Central memory CD8-positive, alpha-beta T cell (primary cell): ENCODE measurements around the gene DTNA.
"Not testable (repeated sequence)": the region's sequence is repeated elsewhere in the genome, so short reads cannot be mapped to it uniquely, and the experiment has no call there.

Experiments
- ATAC-seq: fragments of 150-1000 bp; cut with Tn5 transposase; replicated peaks from 2 replicates; pipeline ENCODE4 v1.10.0; 2022; ENCODE audit warnings: mild to moderate bottlenecking, moderate FRiP score, moderate number of reproducible peaks; ENCODE audit not compliant: poor library complexity, severe bottlenecking; ENCODE audit errors: extremely low read depth
- DNase-seq, 2 donors: peaks; one replicate each; pipeline ENCODE4 v3.0.0; 2021; ENCODE audit warnings: low spot score in 2 of 2
- H3K27ac Mint-ChIP-seq: one replicate; pipeline ENCODE4 v1.8.0; 2022; ENCODE audit warnings: low read depth, mild to moderate bottlenecking, moderate library complexity, mixed read lengths
- H3K27me3 Mint-ChIP-seq: one replicate; pipeline ENCODE4 v1.8.0; 2022; ENCODE audit warnings: mixed read lengths
- H3K36me3 Mint-ChIP-seq: one replicate; pipeline ENCODE4 v1.8.0; 2022; ENCODE audit warnings: mild to moderate bottlenecking, moderate library complexity, mixed read lengths; ENCODE audit not compliant: insufficient read depth
- H3K4me1 Mint-ChIP-seq: one replicate; pipeline ENCODE4 v1.8.0; 2022; ENCODE audit warnings: mixed read lengths
- H3K4me3 Mint-ChIP-seq: one replicate; pipeline ENCODE4 v1.8.0; 2022; ENCODE audit warnings: mild to moderate bottlenecking, moderate library complexity, mixed read lengths
- H3K9me3 Mint-ChIP-seq: one replicate; pipeline ENCODE4 v1.8.0; 2022; ENCODE audit warnings: mixed read lengths

Gene DTNA

DNA sequence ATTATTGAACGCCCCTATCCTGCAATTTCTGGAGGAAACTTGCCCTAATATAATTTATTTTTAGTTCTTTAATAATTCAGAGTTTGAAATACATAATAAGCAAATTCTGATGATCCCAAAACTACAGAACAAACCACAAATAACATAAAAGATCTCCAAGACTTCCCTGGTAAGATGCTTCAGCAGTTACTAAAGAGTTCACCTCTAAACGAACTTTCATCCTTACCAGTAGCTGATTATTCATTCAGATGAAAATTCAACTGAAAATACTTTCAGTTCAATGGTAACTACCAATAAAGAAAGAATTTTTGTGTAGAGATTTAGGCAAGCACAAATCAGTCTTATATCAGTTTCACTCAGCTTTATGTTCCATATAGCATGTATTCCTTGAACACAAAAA lies 201.0 kb downstream of the DTNA start:
- no peak for DNase-seq
- Mint-ChIP-seq H3K27ac (no peak overlapping the region), H3K4me1 (no peaks in the 10 kb centered on the region), H3K36me3 (no peaks in the 10 kb centered on the region), H3K9me3 (no peaks in the 10 kb centered on the region), H3K4me3 (no peak overlapping the region), H3K27me3 (no peaks in the 10 kb centered on the region)
- ATAC-seq = no peak

DNA sequence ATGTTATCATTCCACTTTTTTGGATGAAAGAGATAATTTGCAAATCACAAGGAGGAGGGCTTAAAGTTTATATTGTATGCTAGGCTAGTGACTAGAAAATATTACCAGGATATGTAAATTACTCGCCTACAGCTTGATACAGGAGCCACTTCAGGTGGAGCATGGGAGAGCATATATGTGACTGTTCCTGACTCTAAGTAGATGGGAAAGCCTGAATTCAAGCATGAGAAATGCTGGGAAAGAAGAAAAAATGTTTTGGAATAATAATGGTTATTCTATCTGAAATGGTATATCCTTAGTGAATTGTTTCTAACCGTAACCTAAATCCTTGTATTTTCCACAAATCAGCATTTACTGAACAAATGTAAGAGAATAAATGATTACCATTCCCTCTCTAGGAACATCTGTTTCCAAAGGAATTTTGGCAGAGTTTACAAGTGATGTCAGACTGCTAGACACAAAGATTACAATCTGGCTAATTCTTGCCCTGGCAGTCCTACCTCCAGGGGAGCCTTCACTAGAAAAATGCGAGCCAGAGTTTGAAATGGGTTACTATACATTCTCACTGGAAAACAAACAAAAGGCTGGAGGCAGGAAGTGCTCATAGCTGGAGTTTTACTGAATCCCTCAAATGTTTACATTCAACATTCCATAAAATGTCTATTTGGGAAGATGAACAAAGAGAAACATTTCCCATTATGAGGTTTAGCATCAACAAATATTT lies 201.7 kb downstream of the DTNA start:
- Mint-ChIP-seq H3K27ac (no peak overlapping the region), H3K36me3 (no peaks in the 10 kb centered on the region), H3K4me3 (no peak overlapping the region), H3K27me3 (no peaks in the 10 kb centered on the region), H3K4me1 (no peaks in the 10 kb centered on the region), H3K9me3 (no peaks in the 10 kb centered on the region)
- no peak for DNase-seq
- ATAC-seq = no peak

DNA sequence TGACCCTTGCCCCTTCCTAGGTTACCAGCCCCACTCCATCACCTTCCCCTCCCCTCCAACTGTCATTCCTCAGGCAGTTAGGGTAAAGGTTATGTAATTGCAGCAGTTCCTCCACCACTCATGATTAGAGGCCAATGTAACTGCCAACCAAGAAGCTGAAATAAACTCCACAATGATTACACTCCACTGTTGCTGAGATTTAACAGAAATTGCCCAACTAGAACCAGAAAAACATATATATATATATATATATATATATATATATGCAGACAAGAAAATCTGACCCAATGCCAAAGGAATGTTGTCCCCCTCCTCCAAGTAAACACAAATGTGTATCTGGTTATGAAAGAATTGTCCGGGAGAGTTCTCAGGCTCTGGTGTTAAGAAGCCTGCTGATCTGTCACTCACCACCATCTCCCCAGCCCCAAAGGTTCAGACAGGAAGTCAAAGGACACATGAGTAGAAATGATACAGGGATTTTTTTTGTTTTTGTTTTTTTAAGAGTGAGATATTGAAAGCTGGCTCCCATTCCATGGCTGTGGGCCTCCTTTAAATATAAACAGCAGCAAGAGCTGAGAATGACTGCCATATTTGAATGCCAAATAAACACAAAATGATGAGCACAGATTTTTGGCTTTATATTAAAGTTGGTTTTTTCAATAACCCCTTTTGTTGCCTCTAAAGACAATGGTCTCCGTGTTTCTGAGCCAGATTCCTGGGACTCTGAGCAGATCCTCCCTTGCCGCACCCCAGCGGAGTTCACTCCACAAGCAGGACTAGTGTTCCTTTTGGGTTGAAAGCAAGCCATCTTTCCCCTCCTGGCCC lies 204.0 kb downstream of the DTNA start:
- Mint-ChIP-seq H3K36me3 (no peaks in the 10 kb centered on the region), H3K4me3 (no peak overlapping the region), H3K9me3 (no peaks in the 10 kb centered on the region), H3K27ac (no peak overlapping the region), H3K4me1 (no peaks in the 10 kb centered on the region), H3K27me3 (no peaks in the 10 kb centered on the region)
- ATAC-seq (no peak), DNase-seq (no peak)

DNA sequence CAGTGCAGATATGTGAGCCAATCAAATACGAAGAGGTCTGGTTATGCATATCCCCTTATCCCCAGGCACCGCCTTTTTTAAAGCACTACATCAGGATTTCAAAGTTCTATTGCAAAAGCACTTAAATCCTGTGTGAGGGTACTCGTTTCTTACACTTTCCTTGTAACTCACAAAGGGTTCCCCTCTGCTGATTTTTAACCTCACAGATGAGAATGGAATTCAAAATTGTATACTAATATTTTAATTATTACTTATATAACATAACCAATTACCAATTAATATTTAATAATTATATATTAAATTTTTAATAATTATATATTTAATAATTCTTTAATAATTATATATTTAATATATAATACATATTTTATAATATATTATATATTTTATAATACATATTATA lies 204.9 kb downstream of the DTNA start:
- no peaks in the 10 kb centered on the region for H3K4me1 Mint-ChIP-seq
- no peaks in the 10 kb centered on the region for H3K36me3 Mint-ChIP-seq
- H3K9me3 Mint-ChIP-seq = no peaks in the 10 kb centered on the region
- ATAC-seq = no peak
- H3K27me3 Mint-ChIP-seq = peaks cover 1% of the 10 kb centered on the region
- H3K4me3 Mint-ChIP-seq = no peak overlapping the region
- DNase-seq = no peak
- H3K27ac Mint-ChIP-seq = no peak overlapping the region

DNA sequence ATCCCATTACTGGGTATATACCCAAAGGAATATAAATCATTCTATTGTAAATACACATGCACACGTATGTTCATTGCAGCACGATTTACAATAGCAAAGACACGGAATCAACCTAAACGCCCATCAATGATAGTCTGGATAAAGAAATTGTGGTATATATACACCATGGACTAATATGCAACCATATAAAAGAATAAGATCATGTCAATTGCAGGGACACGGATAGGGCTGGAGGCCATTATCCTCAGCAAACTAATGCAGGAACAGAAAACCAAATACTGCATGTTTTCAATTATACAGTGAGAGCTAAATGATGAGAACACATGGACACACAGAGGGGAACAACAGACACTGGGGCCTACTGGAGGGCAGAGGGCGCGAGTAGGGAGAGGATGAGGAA lies 206.4 kb downstream of the DTNA start:
- not testable (repeated sequence) for H3K27me3 Mint-ChIP-seq, H3K9me3 Mint-ChIP-seq, H3K36me3 Mint-ChIP-seq, ATAC-seq, H3K27ac Mint-ChIP-seq, H3K4me1 Mint-ChIP-seq, DNase-seq, H3K4me3 Mint-ChIP-seq

DNA sequence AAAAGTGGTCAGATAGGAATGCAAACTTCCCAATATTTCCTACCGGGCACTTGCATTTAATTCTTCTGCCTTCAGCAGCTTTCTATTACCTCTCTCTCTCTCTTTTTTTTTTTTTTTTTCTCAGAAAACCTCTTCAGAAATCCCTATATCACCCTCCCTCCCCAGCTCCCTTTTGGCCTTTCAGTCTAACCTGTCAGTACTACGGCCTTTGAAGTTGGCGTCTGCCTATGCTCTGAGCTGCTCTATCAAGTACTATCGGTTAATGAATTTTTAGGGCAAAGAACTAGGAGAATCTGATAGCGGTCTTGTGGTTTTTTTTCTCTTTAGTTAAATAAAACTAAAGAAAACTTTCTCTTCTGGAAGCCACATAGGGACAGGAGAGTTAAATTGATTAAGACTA lies 208.8 kb downstream of the DTNA start:
- Mint-ChIP-seq H3K27ac (no peak overlapping the region), H3K9me3 (no peaks in the 10 kb centered on the region), H3K4me1 (no peaks in the 10 kb centered on the region), H3K4me3 (no peak overlapping the region), H3K36me3 (no peaks in the 10 kb centered on the region), H3K27me3 (peaks cover 20% of the 10 kb centered on the region)
- no peak for DNase-seq
- no peak for ATAC-seq

DNA sequence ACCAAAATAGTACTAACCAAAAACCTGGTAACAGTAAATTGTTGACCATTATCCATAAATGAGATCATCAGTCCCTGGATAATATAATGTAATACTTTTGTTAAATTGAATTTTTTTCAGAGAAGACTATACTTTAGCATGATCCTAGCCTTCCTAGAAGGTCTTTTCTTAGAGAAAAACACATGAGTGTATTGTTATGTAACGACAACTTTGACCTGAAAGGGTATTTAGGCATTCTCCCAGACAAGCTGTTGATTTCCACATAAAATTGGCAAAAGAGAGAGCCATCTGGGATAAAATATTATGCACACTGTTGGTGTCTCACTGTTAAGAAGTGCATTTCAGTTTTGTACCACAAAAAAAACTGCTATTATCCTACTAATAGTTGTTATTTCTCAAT lies 211.1 kb downstream of the DTNA start:
- no peak overlapping the region for H3K27ac Mint-ChIP-seq
- H3K36me3 Mint-ChIP-seq = no peaks in the 10 kb centered on the region
- no peak overlapping the region for H3K4me3 Mint-ChIP-seq

DNA sequence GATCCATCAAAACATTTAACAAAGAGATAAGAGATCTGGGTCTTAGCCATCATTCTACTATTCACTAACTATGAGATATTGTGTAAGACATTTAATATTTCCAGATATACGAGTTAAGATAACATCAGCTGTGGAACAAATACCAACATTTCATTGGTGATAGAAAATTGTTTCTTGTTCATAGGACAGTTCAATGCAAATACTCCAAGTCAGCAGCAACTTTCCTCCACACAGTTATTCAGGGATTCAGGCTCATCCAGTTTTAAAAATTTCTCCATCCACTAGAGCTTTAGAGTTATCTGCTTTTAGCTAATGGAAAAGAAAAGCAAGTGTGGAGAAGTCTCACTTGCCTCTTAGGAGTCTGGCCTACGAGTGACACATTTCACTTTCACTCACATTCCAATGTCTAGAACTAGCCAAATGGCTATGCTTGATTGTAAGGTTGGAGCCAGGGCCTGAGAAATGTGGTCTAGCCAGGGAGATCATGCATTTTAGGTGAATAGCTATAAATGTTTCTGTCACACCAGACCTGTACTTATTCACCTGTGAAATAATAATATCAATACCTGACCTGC lies 211.8 kb downstream of the DTNA start:
- Mint-ChIP-seq H3K36me3 (no peaks in the 10 kb centered on the region), H3K9me3 (no peaks in the 10 kb centered on the region), H3K27me3 (peaks cover 31% of the 10 kb centered on the region), H3K27ac (no peak overlapping the region), H3K4me3 (no peak overlapping the region), H3K4me1 (no peaks in the 10 kb centered on the region)
- ATAC-seq = no peak
- DNase-seq = no peak

More for the DNA sequence above, 211.1 kb downstream of the DTNA start:
- no peaks in the 10 kb centered on the region for H3K9me3 Mint-ChIP-seq
- ATAC-seq (no peak), DNase-seq (no peak)
- no peaks in the 10 kb centered on the region for H3K4me1 Mint-ChIP-seq
- H3K27me3 Mint-ChIP-seq = peaks cover 31% of the 10 kb centered on the region

DNA sequence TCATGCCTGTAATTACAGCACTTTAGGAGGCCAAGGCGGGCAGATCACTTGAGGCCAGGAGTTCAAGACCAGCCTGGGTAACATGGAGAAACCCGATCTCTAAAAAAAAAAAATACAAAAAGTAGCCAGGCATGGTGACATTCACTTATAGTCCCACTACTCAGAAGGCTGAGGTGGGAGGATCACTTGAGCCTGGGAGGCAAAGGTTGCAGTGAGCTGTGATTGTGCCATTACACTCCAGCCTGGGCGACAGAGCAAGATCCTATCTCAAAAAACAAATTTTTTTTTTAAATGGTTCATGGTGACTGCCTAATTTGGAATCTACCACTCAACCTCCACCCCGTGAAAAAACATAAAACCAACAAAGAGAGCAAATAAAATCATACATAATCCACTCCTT lies 212.5 kb downstream of the DTNA start:
- peaks cover 31% of the 10 kb centered on the region for H3K27me3 Mint-ChIP-seq
- ATAC-seq = not testable (repeated sequence)

DNA sequence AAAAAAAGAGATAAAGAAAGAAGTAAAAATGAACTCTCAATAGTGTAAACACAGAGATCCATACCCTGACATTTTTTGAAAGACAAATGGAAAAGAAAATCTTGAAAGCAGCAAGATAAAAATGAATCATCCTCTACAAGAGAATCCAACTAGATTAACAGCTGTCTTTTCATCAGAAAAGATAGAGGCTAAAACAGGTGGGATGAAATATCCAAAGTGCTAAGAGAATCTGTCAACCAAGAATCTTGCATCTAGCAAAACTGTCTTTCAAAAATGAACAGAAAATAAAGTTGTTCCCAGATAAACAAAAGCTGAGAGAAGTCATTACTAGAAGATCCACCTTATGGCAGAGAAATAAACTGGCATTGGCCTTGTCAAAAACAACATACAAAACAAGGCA lies 213.8 kb downstream of the DTNA start:
- Mint-ChIP-seq H3K9me3 (no peaks in the 10 kb centered on the region), H3K4me3 (no peak overlapping the region), H3K4me1 (no peaks in the 10 kb centered on the region), H3K27ac (no peak overlapping the region), H3K36me3 (no peaks in the 10 kb centered on the region), H3K27me3 (peaks cover 31% of the 10 kb centered on the region)
- DNase-seq (no peak), ATAC-seq (no peak)

More for the DNA sequence above, 212.5 kb downstream of the DTNA start:
- not testable (repeated sequence) for H3K4me1 Mint-ChIP-seq, DNase-seq, H3K36me3 Mint-ChIP-seq, H3K4me3 Mint-ChIP-seq, H3K9me3 Mint-ChIP-seq, H3K27ac Mint-ChIP-seq

DNA sequence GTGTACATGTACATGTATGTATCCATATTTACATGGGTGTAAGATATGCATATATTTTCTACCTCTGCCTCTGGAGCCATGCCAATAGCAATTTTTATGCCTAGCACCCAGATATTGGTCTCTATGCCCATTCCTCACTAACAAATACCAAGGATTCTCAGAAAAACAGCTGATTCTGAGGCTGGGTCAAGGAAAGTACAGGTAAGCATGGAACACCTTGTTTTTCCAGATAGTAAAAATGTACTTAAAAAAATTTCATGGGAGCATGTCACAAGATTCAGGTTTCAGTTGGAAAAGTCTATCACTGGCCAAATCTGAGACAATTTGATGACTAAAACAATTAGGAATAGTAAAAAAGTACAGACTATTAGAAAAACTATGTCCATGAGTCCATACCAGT lies 216.6 kb downstream of the DTNA start:
- H3K9me3 Mint-ChIP-seq = no peaks in the 10 kb centered on the region

DNA sequence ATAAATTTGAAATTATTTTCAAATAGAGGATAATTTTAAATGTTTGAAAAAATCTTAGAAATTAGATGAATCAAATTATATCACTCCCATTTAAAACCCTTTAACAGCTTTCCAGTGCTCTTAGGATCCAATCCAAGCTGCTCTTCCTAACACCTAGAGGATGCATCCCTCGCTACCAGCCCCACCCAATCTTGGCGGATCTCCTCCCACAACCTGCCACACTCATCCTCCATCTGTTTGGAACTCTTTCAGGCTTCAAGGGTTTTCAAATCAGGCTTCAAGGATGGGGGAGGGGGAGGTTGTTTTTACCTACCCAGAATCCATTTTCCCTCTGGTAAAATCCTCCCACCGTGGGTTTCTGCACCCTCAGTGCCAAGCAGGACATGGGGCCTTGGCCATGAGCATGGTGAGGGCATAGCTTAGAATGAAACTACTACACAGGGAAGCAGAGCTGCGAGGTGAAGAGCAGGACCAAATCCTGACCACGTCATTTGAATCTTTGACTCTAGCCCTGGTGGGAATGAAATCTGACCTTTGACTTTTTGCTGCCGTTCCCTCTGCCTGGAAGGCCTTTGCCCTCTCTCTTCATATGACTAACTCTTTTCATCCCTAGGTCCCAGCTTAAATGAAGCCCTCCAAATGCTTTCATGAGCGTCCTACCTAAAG lies 218.1 kb downstream of the DTNA start:
- Mint-ChIP-seq H3K4me3 (no peak overlapping the region), H3K27me3 (peaks cover 13% of the 10 kb centered on the region), H3K27ac (no peak overlapping the region), H3K9me3 (no peaks in the 10 kb centered on the region), H3K4me1 (no peaks in the 10 kb centered on the region), H3K36me3 (no peaks in the 10 kb centered on the region)
- ATAC-seq (no peak), DNase-seq (no peak)

More for the DNA sequence above, 216.6 kb downstream of the DTNA start:
- no peak overlapping the region for H3K27ac Mint-ChIP-seq
- no peak overlapping the region for H3K4me3 Mint-ChIP-seq
- no peak for DNase-seq
- H3K4me1 Mint-ChIP-seq = no peaks in the 10 kb centered on the region
- peaks cover 22% of the 10 kb centered on the region for H3K27me3 Mint-ChIP-seq
- ATAC-seq = no peak
- H3K36me3 Mint-ChIP-seq = no peaks in the 10 kb centered on the region
